GM18873 (cell line): ENCODE data around the gene GDPD5.

Experiments
- ATAC-seq: cut with Tn5 transposase; IDR thresholded peaks from one replicate; pipeline ENCODE4 v1.9.1; 2021; ENCODE audit warnings: mild to moderate bottlenecking, moderate library complexity, moderate number of reproducible peaks; ENCODE audit not compliant: unreplicated experiment, low FRiP score

GDPD5 gene

GRCh38 chr11:75558939-75559843, 33.5 kb upstream of the GDPD5 start:
- no peak for ATAC-seq

GRCh38 chr11:75557666-75558494, 32.1 kb upstream of the GDPD5 start:
- no peak for ATAC-seq

- no peak for ATAC-seq
Measured at GRCh38 chr11:75556275-75556674, 30.5 kb upstream of the GDPD5 start.

- no peak for ATAC-seq
Measured at GRCh38 chr11:75555079-75555811, 29.5 kb upstream of the GDPD5 start.

GRCh38 chr11:75554258-75555022, 28.7 kb upstream of the GDPD5 start:
- no peak for ATAC-seq

GRCh38 chr11:75553889-75554257, 28.1 kb upstream of the GDPD5 start:
- ATAC-seq, result no peak

GRCh38 chr11:75553182-75553581, 27.4 kb upstream of the GDPD5 start:
- no peak for ATAC-seq

- no peak for ATAC-seq
Measured at GRCh38 chr11:75549370-75549958, 23.7 kb upstream of the GDPD5 start.

GRCh38 chr11:75548595-75549272, 23.0 kb upstream of the GDPD5 start:
- ATAC-seq, result no peak

- no peak for ATAC-seq
Measured at GRCh38 chr11:75547617-75548058, 21.9 kb upstream of the GDPD5 start.

GRCh38 chr11:75547177-75547576, 21.4 kb upstream of the GDPD5 start:
- no peak for ATAC-seq

GRCh38 chr11:75543806-75544205, 18.1 kb upstream of the GDPD5 start:
- no peak for ATAC-seq

- no peak for ATAC-seq
Measured at GRCh38 chr11:75542088-75542438, 16.3 kb upstream of the GDPD5 start.

GRCh38 chr11:75541193-75542087, 15.7 kb upstream of the GDPD5 start:
- ATAC-seq, result no peak

- ATAC-seq, result no peak
Measured at GRCh38 chr11:75539459-75540334, 14.0 kb upstream of the GDPD5 start.

GRCh38 chr11:75538150-75538942, 12.6 kb upstream of the GDPD5 start:
- ATAC-seq, result no peak
